ENCODE measurements around the gene XAB2. TPM values are rescaled to one million over a fixed set of nuclear protein-coding genes. Genes with fewer than 3 reads are reported as not detected.

XAB2 gene
- total RNA-seq, 2 experiments from 2014 or later: 118 to 121 TPM

GRCh38 chr19:7643031-7643415, 13.7 kb upstream of the XAB2 start:
- Histone ChIP-seq H3K4me3 (ENCODE audit: low read length) (no peak overlapping the region), H3K9me3 (ENCODE audit: control insufficient read depth in 1 of 2, insufficient read depth in 1 of 2, low read length in 2 of 2) (no peaks in the 10 kb centered on the region), H3K4me1 (ENCODE audit: insufficient read depth, low read length) (peaks cover 29% of the 10 kb centered on the region), H3K36me3 (ENCODE audit: insufficient read depth, low read length) (peaks cover 55% of the 10 kb centered on the region), H3K27me3 (ENCODE audit: control insufficient read depth in 1 of 2, insufficient read depth in 2 of 2, low read length in 2 of 2) (no peaks in the 10 kb centered on the region), H3K27ac (ENCODE audit: low read depth in 1 of 2, low read length in 2 of 2) (no peak overlapping the region)
- intact Hi-C loops (cut with DNase I, micrococcal nuclease): no loop called here
- no peaks in the 10 kb centered on the region for H3K27me3 Mint-ChIP-seq
- TF ChIP-seq CTCF (IDR thresholded peaks at IDR 0.05): no peak
- no peaks in the 10 kb centered on the region for H3K9me3 Mint-ChIP-seq
- H3K4me3 Mint-ChIP-seq: no peak overlapping the region
- ChIA-PET POLR2A (interaction anchor here (2.3 kb wide), 1 partner anchor 14 kb away, joined by 9 read pairs; the partner anchor contains the start of genes PET100 and XAB2), CTCF (interaction anchor here (0.8 kb wide), 1 partner anchor 9 kb away, joined by 3 read pairs; no protein-coding TSS in a partner anchor)
- ATAC-seq (ENCODE audit: poor library complexity) (no peak), DNase-seq (peak in 1 of 14 experiments; percentile 34)
- peaks cover 19% of the 10 kb centered on the region for H3K4me1 Mint-ChIP-seq (ENCODE audit: low read depth)
- peaks cover 35% of the 10 kb centered on the region for H3K36me3 Mint-ChIP-seq (ENCODE audit: low read depth)
- peak overlapping the region; percentile 17 for H3K27ac Mint-ChIP-seq

GRCh38 chr19:7642295-7643030, 13.1 kb upstream of the XAB2 start:
- H3K27me3 Mint-ChIP-seq: no peaks in the 10 kb centered on the region
- no peaks in the 10 kb centered on the region for H3K9me3 ChIP-seq (ENCODE audit: control insufficient read depth in 1 of 2, insufficient read depth in 1 of 2, low read length in 2 of 2)
- CTCF ChIA-PET: interaction anchor here (0.8 kb wide), 1 partner anchor 9 kb away, joined by 3 read pairs; no protein-coding TSS in a partner anchor
- H3K27me3 ChIP-seq (ENCODE audit: control insufficient read depth in 1 of 2, insufficient read depth in 2 of 2, low read length in 2 of 2): no peaks in the 10 kb centered on the region
- peaks cover 25% of the 10 kb centered on the region for H3K4me1 Mint-ChIP-seq (ENCODE audit: low read depth)
- H3K4me3 ChIP-seq (ENCODE audit: low read length): no peak overlapping the region
- POLR2A ChIA-PET: interaction anchor here (2.3 kb wide), 1 partner anchor 13 kb away, joined by 9 read pairs; the partner anchor contains the start of genes PET100 and XAB2
- H3K27ac Mint-ChIP-seq: no peak overlapping the region
- DNase-seq: peak in 1 of 14 experiments; percentile 28
- no peak for ATAC-seq (ENCODE audit: poor library complexity)
- no peak overlapping the region for H3K27ac ChIP-seq (ENCODE audit: low read depth in 1 of 2, low read length in 2 of 2)
- H3K4me1 ChIP-seq (ENCODE audit: insufficient read depth, low read length): peaks cover 34% of the 10 kb centered on the region
- peaks cover 30% of the 10 kb centered on the region for H3K36me3 Mint-ChIP-seq (ENCODE audit: low read depth)
- TF ChIP-seq CTCF (IDR thresholded peaks at IDR 0.05): no peak
- H3K36me3 ChIP-seq (ENCODE audit: insufficient read depth, low read length): peaks cover 54% of the 10 kb centered on the region
- H3K4me3 Mint-ChIP-seq: no peak overlapping the region
- H3K9me3 Mint-ChIP-seq: no peaks in the 10 kb centered on the region
- intact Hi-C loops (cut with DNase I, micrococcal nuclease): no loop called here

GRCh38 chr19:7641290-7642276, 12.2 kb upstream of the XAB2 start:
- Histone ChIP-seq H3K27ac (ENCODE audit: low read depth in 1 of 2, low read length in 2 of 2) (no peak overlapping the region), H3K4me3 (ENCODE audit: low read length) (no peak overlapping the region), H3K27me3 (ENCODE audit: control insufficient read depth in 1 of 2, insufficient read depth in 2 of 2, low read length in 2 of 2) (no peaks in the 10 kb centered on the region), H3K4me1 (ENCODE audit: insufficient read depth, low read length) (peaks cover 39% of the 10 kb centered on the region), H3K36me3 (ENCODE audit: insufficient read depth, low read length) (peaks cover 46% of the 10 kb centered on the region), H3K9me3 (ENCODE audit: control insufficient read depth in 1 of 2, insufficient read depth in 1 of 2, low read length in 2 of 2) (no peaks in the 10 kb centered on the region)
- no peak overlapping the region for H3K27ac Mint-ChIP-seq
- TF ChIP-seq CTCF (IDR thresholded peaks at IDR 0.05): no peak
- no peaks in the 10 kb centered on the region for H3K9me3 Mint-ChIP-seq
- H3K27me3 Mint-ChIP-seq: no peaks in the 10 kb centered on the region
- POLR2A ChIA-PET: interaction anchor here (0.5 to 2.3 kb wide), 3 partner anchors 12 to 1129 kb away, joined by 3 to 9 read pairs (median 6); partner anchors contain the start of genes PET100 and XAB2
- ATAC-seq (ENCODE audit: poor library complexity) (no peak), DNase-seq (no peak)
- no peak overlapping the region for H3K4me3 Mint-ChIP-seq
- CTCF ChIA-PET: no interaction called here
- peaks cover 35% of the 10 kb centered on the region for H3K36me3 Mint-ChIP-seq (ENCODE audit: low read depth)
- peaks cover 29% of the 10 kb centered on the region for H3K4me1 Mint-ChIP-seq (ENCODE audit: low read depth)
- intact Hi-C loops (cut with DNase I, micrococcal nuclease): no loop called here

Measured in CD4-positive, alpha-beta T cell (primary cell).